Inflammatory macrophage (primary cell): ENCODE results near the gene PKNOX2.

ENCODE experiments used
- DNase-seq, 2 donors: peaks; one replicate each; pipeline ENCODE4 v3.0.0-alpha.2; 2020 to 2022

The PKNOX2 gene

DNA sequence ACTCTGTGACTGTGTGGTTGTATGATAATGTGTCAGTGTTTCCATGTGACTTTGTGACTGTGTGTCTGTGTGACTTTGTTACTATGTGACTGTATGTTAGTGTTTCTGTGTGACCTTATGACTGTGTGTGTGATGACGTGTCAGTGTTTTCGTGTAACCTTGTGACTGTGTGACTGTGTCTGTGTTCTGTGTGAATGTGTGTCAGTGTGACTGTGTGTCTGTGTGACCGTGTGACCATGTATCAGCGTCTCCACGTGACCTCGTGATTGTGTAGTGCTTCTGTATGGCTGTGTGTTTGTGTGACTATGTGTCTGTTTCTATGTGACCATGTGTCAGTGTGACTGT is 9.5 kb upstream of the PKNOX2 start:
- no peak for DNase-seq

DNA sequence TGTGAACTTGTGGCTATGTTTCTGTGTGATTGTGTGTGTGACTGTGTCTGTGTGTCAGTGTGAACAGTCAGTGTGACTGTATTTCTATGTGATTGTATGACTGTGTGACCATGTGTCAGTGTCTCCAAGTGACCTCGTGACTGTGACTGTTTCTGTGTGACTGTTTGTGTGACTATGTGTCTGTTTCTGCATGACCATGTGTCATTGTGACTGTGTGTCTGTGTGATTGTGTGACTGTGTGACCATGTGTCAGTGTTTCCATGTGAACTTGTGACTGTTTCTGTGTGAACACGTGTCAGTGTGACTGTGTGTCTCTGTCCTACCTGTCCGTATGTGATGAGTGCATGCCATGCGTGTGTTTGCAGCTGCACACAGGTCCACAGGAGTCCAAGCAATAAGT is 8.8 kb upstream of the PKNOX2 start:
- no peak for DNase-seq

- no peak for DNase-seq
These were observed 8.0 kb upstream of the PKNOX2 start for GRCh38 chr11:125156346-125157117.

GRCh38 chr11:125157118-125157733 is 7.3 kb upstream of the PKNOX2 start:
- DNase-seq, result no peak

DNA sequence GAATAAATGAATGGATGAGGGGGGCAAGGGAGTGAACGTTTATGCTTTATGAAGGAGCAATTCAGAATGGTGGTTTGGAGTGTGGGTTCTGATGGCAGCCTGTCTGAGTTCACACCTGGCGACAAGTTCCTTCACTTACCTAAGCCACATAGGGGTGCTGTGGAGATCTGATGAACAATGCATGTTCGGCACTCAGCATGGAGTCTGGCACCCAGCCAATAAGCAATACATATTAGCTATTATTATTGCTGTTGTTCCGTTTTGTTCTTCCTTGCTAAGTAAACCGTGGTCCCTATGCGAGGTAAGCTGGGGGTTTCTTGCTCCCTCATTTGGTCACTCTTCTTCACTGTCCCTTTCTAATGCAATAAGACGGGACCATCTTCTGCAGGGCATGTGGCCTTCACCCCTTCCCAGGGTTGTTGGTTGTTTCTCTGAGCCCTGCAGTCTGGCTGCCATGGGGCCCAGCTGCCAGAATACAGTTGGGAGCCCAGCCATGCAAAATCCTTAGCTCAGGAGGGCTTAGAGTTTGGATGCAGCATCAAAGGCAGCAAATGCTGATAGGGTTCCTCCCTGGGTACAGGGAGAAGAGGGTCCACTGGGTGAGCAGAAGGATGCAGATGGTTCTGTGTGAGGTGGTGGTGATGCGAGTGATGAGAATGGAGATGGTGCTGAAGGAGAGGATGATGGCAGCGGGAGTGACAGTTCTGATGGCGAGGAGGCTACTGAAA is 6.4 kb upstream of the PKNOX2 start:
- no peak for DNase-seq

- no peak for DNase-seq
These were observed 1.8 kb upstream of the PKNOX2 start for GRCh38 chr11:125162743-125163142.

DNA sequence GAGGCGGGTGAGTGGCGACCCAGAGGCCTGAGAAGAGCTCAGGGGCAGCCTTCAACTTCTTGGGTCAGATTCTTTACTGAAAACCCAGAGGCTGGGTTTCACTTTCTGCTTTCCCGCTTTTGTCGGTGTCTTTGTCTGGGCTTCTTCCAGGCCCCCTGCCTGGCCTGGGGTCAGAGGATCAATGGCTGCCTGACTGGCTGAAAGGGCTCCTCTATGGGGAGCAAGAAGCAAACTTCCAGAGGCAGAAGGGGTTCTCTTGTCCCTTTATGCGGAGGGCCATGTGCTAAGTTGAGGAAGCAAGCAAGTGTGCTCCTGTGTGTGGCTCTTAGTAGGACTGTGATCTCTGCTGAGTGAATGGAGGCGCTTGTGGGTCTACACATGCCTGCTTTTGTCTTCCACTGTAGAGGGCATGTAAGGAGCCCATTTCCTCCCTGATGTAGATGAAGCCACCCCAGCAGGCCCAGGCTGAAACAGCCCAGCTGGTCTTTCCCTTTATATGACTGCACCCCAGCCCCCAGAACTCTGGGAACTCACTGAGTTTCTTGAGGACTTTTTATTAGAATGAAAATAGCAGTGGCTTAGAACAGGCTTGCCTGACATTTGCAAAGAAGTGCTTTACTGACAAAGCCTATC is 1.0 kb upstream of the PKNOX2 start:
- no peak for DNase-seq

- DNase-seq, result no peak
These were observed 495 bp upstream of the PKNOX2 start for GRCh38 chr11:125164091-125164421.

DNA sequence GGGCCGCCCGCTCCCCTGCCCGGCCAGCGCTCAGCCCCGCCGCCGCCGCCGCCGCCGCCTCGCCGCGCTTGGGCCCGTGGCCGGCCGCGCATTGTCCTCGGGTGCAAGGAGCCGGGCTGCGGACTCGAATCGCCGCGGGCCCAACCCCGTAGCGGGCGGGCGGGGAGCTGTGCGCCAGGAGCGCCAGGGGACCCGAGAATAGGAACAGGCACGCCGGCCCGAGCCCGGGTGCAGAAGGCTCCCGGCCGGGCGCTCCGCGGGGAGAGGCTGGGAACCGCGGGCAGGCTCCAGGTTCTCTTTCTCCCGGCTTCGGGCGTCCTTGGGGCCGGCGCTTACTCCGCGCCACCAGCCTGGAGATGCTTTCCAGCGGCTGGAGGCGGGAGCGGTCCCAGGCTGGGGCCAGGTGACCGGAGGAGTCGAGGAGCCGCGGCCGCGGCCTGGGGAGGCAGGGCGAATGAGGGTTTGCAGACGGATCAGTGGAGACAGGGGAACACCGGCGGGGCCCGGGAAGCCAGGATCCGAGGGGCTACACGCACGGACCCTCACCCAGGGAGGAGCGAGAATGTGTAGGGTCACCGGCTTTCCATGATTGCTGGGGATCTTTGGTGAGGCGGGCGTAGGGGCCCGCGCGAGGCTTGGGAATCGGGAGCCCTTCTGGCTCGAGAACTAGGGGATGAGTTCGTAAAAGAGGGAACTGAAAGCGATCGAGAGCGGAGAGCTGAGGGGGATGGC is 726 bp downstream of the PKNOX2 start:
- peak; percentile 7 to 8 for DNase-seq

DNA sequence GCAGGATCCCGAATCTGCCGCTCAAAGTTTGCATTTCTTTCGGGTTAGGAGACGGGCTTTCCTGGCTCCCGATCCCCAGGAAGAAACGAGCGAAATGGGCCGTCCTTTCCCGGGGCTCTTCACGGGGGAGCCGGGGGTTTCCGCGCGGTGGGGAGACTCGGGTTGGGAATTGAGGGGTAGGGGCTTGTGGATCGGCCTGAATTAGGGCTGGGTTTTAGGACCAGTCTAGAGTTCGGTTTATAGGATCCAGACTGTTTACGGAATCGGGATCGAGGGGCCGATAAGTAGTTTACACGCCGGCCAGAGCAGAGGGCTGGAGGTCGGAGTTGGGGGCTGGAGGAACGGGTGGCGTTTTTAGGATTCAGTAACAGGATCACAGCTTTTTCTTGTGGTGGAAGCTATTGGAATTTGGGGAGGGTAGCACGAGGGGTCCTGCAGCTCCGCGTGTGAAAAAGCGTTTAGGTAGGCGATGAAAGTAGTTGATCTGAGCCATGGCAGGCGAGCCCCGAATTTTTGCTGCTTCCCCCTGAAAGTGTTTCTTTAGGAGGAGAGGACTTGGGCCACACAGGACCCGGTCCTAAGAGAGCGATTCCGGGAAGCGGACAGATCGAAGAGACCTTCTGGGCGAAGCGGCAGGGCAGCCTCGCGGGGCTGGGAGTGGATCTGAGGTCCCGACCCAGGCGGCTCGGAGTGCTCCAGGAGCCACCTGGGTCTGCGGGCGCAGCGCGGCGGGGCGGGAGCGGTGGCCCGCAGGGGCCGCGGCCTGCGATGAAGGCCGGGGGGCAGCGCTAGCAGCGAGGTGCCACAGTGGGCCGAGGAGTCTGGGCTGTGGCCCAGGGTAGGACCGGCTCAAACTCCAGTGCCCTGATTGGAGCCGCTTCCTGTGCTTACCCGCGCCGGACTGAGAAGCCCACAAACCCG is 1.6 kb downstream of the PKNOX2 start:
- DNase-seq, result no peak

GRCh38 chr11:125166764-125167291 is 2.3 kb downstream of the PKNOX2 start:
- DNase-seq, result no peak

DNA sequence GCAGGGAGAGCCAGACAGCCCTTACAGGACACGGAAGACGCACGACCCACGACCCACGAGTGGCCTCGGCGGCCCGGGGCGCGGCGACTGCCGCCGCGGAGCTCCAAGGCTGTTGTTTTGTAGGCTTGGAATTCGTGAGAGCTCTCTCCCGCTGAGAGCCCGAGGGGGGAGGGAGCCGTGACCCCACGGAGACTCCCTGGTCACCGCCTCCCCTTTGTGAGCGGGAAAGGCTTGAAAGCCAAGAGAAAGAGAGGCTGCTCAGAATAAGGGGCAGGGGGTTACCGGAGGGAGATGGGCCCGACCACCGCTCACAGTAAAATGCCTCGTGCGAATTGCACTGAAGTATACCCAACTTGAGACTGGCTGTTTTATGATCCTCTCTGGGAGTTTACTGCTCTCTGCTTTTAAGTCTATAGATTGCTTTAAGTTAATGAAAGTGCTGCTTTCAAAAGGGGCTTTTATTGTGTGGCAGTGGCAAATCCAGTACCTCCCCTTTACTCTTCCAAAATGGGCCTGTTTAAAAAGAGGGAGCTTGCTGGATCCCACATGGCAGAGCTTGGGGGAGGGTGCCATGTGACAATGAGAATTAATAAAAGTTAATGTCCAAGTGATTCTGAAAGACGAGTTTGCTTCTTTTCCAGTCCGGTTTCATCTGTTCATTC is 2.9 kb downstream of the PKNOX2 start:
- no peak for DNase-seq

- no peak for DNase-seq
These were observed 3.6 kb downstream of the PKNOX2 start for GRCh38 chr11:125167954-125168835.

GRCh38 chr11:125168918-125169456 is 4.4 kb downstream of the PKNOX2 start:
- DNase-seq, result no peak

DNA sequence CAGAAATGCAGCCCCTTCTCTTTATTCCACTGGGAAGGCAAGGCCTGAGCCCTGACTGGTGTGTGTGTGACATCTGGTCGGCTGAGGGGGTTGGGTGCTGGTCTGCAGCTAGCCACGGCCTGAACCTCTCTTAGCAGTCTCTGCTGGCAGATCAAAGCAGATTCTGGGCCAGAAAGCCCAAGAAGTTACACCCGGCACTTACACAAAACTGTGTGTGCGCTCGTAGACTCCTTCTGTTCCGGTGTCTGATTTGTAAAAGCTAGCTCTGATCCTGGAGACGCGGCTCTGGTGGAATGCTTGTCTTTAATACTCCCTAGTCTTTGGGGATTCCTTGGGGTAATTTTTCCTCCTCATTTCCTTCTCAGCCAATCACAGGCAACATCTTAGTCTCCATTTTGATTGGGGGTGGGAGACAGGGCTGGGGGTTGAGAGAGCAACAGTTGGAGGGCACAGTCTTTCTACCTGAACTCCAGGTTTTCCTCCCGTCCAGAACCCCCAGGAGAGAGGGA is 5.5 kb downstream of the PKNOX2 start:
- no peak for DNase-seq

- DNase-seq, result no peak
These were observed 6.0 kb downstream of the PKNOX2 start for GRCh38 chr11:125170510-125171031.

DNA sequence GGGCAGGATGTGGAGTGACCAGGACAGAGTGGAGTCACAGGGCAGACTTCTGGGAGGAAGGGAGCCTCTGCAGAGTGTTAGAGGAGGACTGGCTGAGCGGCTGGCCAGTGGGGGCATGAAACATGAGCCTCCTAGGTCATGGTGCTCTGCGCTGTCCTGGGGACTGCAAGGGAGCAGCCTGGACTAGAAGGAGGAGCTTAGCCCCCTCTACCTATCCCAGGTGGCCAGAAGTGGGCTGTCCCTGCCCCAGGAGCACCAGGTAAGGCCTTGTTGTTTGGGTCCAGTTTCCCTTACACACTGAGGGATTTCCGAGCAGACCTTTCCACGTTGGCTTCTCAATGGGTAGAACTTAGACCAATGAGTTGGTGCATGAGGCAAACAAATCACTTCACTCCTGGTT is 7.4 kb downstream of the PKNOX2 start:
- DNase-seq, result no peak

GRCh38 chr11:125173027-125173426 is 8.5 kb downstream of the PKNOX2 start:
- no peak for DNase-seq

- no peak for DNase-seq
These were observed 9.0 kb downstream of the PKNOX2 start for GRCh38 chr11:125173556-125173955.
